Loucy (cell line): ENCODE measurements around the gene MAN1C1.
A peak's percentile ranks its signal among the peaks of the same experiment; 100 is the strongest.

Experiments used
- H2AFZ ChIP-seq: fragments of 200-600 bp; sonication (generic); 2 replicates; pipeline ENCODE4 v1.6.0; 2016; ENCODE audit warnings: antibody characterized with exemption, mild to moderate bottlenecking, low read length, moderate library complexity
- H3F3A ChIP-seq: fragments of 200-600 bp; 2 replicates; pipeline ENCODE4 v1.6.0; 2016; ENCODE audit warnings: antibody characterized with exemption, low read depth, mild to moderate bottlenecking
- H3K27me3 ChIP-seq: fragments of 200-600 bp; sonication (generic); 2 replicates; pipeline ENCODE4 v1.6.1; 2014; ENCODE audit warnings: low read length, mild to moderate bottlenecking; ENCODE audit not compliant: insufficient read depth, poor library complexity, severe bottlenecking
- H3K36me3 ChIP-seq: fragments of 200-600 bp; sonication (generic); 2 replicates; pipeline ENCODE4 v1.6.1; 2016; ENCODE audit warnings: low read length; ENCODE audit not compliant: insufficient read depth
- H3K4me1 ChIP-seq: fragments of 200-600 bp; sonication (generic); 2 replicates; pipeline ENCODE4 v1.5.1; 2014; ENCODE audit warnings: low read length, mild to moderate bottlenecking; ENCODE audit not compliant: insufficient read depth, poor library complexity, severe bottlenecking
- H3K4me2 ChIP-seq: fragments of 200-600 bp; sonication (generic); 2 replicates; pipeline ENCODE4 v1.6.0; 2014; ENCODE audit warnings: antibody characterized with exemption, low read length, low read depth, mild to moderate bottlenecking; ENCODE audit not compliant: poor library complexity, severe bottlenecking
- H3K4me3 ChIP-seq: fragments of 200-600 bp; sonication (generic); 2 replicates; pipeline ENCODE4 v1.5.1; 2014; ENCODE audit warnings: low read length, mild to moderate bottlenecking, mixed read lengths; ENCODE audit not compliant: poor library complexity, severe bottlenecking
- H3K79me2 ChIP-seq: fragments of 200-600 bp; sonication (generic); 2 replicates; pipeline ENCODE4 v1.6.1; 2014; ENCODE audit warnings: low read length; ENCODE audit not compliant: insufficient read depth
- H3K9ac ChIP-seq: fragments of 200-600 bp; sonication (generic); 2 replicates; pipeline ENCODE4 v1.6.0; 2014; ENCODE audit warnings: mild to moderate bottlenecking, low read depth, low read length, moderate library complexity; ENCODE audit not compliant: poor library complexity, severe bottlenecking
- H3K9me2 ChIP-seq: fragments of 200-600 bp; sonication (generic); replicated peaks from 2 replicates; pipeline ENCODE4 v1.6.1; 2016; ENCODE audit warnings: low read depth, low read length, mixed read lengths
- H3K9me3 ChIP-seq: fragments of 200-600 bp; sonication (generic); 2 replicates; pipeline ENCODE4 v1.6.1; 2014; ENCODE audit warnings: mild to moderate bottlenecking, antibody characterized with exemption, low read length, low read depth; ENCODE audit not compliant: insufficient read depth
- H4K20me1 ChIP-seq: fragments of 200-600 bp; sonication (generic); 2 replicates; pipeline ENCODE4 v1.6.0; 2014; ENCODE audit warnings: antibody characterized with exemption, low read length, mild to moderate bottlenecking; ENCODE audit not compliant: insufficient read depth, poor library complexity, severe bottlenecking
- CTCF ChIP-seq: fragments of 200-600 bp; sonication (generic); conservative IDR thresholded peaks from 2 replicates; pipeline ENCODE4 v1.5.1; 2014; ENCODE audit warnings: mild to moderate bottlenecking, antibody characterized with exemption, low read length
- EZH2phosphoT487 ChIP-seq: fragments of 200-600 bp; IDR thresholded peaks from 2 replicates; pipeline ENCODE4 v1.6.1; 2018; ENCODE audit warnings: antibody characterized with exemption, mild to moderate bottlenecking, moderate library complexity, borderline replicate concordance

MAN1C1 gene

GRCh38 chr1:25795946-25796810, 179.6 kb downstream of the MAN1C1 start:
- no peak overlapping the region for H2AFZ ChIP-seq
- H3K4me3 ChIP-seq, result no peak overlapping the region
- H3K9ac ChIP-seq, result no peak overlapping the region
- no peaks in the 10 kb centered on the region for H3K9me3 ChIP-seq
- H3K4me2 ChIP-seq, result no peak overlapping the region
- H3K27me3 ChIP-seq, result peaks cover 9% of the 10 kb centered on the region
- no peak for TF ChIP-seq EZH2phosphoT487
- no peak for TF ChIP-seq CTCF
- no peaks in the 10 kb centered on the region for H3K79me2 ChIP-seq
- H4K20me1 ChIP-seq, result no peaks in the 10 kb centered on the region
- no peaks in the 10 kb centered on the region for H3K4me1 ChIP-seq
- H3K9me2 ChIP-seq, result no peaks in the 10 kb centered on the region
- H3K36me3 ChIP-seq, result no peaks in the 10 kb centered on the region
- H3F3A ChIP-seq, result no peaks in the 10 kb centered on the region

DNA sequence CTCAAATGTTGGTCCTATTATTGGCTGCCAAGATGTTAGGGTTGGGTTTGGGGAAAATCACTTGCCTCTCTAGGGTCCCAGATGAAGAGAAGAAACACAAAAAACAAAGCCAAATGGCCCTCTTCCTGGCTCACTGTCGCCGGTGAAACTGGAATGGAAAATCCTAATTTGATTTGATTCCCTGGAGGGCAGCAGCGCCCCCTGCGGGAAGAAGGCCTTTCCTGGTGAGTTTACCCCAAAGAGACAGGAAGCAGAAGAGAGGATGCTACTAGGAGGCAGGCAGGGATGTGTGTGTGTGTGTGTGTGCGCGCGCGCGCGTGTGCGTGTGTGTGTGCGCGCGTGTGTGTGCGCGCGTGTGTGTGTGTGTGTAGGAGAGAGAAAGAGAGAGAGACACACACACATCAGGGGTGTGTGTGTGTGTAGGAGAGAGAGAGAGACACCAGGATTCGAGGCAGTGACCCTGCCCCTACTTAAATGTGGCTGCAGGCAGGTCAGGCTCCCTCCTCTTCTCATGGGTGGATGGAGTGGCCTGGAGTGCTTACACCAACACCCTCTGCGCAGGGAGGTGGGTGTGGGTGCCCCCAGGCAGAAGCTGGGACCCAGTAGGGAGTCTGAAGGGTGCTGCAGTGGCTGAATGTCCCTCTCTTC, 180.3 kb downstream of the MAN1C1 start:
- TF ChIP-seq EZH2phosphoT487 (no peak), CTCF (peak; percentile 87)
- H4K20me1 ChIP-seq, result no peaks in the 10 kb centered on the region
- H3F3A ChIP-seq, result no peaks in the 10 kb centered on the region
- H3K27me3 ChIP-seq, result peaks cover 11% of the 10 kb centered on the region
- no peak overlapping the region for H3K4me2 ChIP-seq
- H3K4me1 ChIP-seq, result no peaks in the 10 kb centered on the region
- H3K9me2 ChIP-seq, result no peaks in the 10 kb centered on the region
- H3K4me3 ChIP-seq, result no peak overlapping the region
- no peaks in the 10 kb centered on the region for H3K9me3 ChIP-seq
- H2AFZ ChIP-seq, result no peak overlapping the region
- H3K36me3 ChIP-seq, result no peaks in the 10 kb centered on the region
- H3K9ac ChIP-seq, result no peak overlapping the region
- H3K79me2 ChIP-seq, result no peaks in the 10 kb centered on the region

DNA sequence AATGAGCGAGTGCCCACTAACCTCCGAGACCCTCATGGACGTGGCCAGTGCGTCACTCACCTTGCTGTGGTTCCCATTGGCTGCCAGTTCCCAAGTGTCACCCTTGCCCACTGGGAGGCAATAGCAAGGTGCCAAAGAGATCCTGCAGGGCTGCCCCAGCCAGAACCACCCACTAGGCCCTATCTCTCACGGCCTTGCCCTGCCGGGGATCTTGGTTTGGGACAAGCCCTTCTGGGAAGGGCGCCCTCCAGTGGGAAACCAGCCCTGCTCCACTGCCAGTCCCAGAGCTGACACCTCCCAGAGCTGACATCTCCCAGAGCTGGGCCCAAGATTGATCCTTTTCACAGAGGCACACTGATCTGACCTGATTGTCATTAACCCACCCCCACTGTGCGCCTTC, 181.3 kb downstream of the MAN1C1 start:
- Histone ChIP-seq H3K4me3 (no peak overlapping the region), H3K79me2 (no peaks in the 10 kb centered on the region), H3K27me3 (peaks cover 11% of the 10 kb centered on the region), H3K36me3 (no peaks in the 10 kb centered on the region), H4K20me1 (no peaks in the 10 kb centered on the region), H3K4me1 (no peaks in the 10 kb centered on the region), H2AFZ (no peak overlapping the region), H3K4me2 (no peak overlapping the region), H3K9me3 (no peaks in the 10 kb centered on the region), H3K9me2 (no peaks in the 10 kb centered on the region), H3K9ac (no peak overlapping the region), H3F3A (no peaks in the 10 kb centered on the region)
- TF ChIP-seq CTCF (peak; percentile 82), EZH2phosphoT487 (no peak)
